HCT116 (cell line): Measurements from ENCODE around the gene TBKBP1.

Experiments used
- ELF1 ChIP-seq: IDR thresholded peaks from 2 replicates; pipeline ENCODE4 v1.6.1; 2012; ENCODE audit warnings: low read depth, borderline replicate concordance
- POLR2AphosphoS5 ChIP-seq: IDR thresholded peaks from 2 replicates; pipeline ENCODE4 v1.6.1; 2011; ENCODE audit warnings: mild to moderate bottlenecking, low read depth, low read length, moderate library complexity
- REST ChIP-seq: IDR thresholded peaks from 2 replicates; pipeline ENCODE4 v1.6.1; 2012; ENCODE audit warnings: low read depth
- TF ChIP-seq, protein P1 (sequence below), 3 experiments: fragments of 200-600 bp in 1 of 3; sonication (generic) in 1 of 3; IDR thresholded peaks in 2 of 3; conservative IDR thresholded peaks in 1 of 3; 2 replicates each; pipeline ENCODE4 v1.5.1; 2012 to 2017; ENCODE audit warnings: low read depth in 2 of 3, low read length in 2 of 3, antibody characterized with exemption in 1 of 3, borderline replicate concordance in 1 of 3, control low read depth in 1 of 3, mild to moderate bottlenecking in 1 of 3, mixed read lengths in 1 of 3, mixed run types in 1 of 3, moderate library complexity in 1 of 3; ENCODE audit not compliant: insufficient read depth in 1 of 3

DNA sequence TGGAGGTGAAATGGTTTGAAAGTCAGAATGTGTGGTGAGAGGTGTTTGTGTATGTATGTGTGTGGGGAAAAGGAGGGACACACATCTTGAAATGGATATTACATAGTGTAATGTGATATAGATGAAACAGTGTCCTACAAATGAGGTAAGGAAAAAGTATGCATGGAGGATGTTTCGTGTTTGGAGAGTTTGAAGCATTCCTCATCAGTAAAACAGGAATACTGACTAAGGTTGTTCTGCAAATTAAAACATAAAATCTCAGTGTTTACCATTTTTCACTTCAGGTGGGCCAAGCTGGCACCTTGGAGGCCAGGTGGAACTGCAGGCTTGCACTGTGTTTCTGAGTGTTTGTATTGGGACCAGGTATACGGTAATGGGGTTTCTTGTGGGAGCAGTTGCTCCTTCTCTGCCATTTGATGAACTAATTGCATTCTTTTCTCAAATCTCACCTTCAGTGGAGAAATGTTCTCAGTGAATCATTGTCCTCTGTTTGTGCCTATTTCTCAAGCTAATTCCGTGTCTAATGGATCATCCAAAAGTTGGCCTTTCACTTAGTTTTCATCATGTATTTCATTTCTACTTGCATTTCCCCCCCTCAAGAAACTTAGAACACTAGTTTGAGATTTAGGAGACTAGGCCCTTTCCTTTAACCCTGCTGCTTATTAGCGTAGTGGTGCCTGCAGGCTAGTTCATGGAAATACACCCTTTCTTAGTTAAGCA, 8.2 kb upstream of the TBKBP1 start:
- TF ChIP-seq POLR2AphosphoS5 (no peak; the same call in 1 of the 2 replicates), REST (no peak), ELF1 (no peak)
- TF ChIP-seq, protein P1, sequence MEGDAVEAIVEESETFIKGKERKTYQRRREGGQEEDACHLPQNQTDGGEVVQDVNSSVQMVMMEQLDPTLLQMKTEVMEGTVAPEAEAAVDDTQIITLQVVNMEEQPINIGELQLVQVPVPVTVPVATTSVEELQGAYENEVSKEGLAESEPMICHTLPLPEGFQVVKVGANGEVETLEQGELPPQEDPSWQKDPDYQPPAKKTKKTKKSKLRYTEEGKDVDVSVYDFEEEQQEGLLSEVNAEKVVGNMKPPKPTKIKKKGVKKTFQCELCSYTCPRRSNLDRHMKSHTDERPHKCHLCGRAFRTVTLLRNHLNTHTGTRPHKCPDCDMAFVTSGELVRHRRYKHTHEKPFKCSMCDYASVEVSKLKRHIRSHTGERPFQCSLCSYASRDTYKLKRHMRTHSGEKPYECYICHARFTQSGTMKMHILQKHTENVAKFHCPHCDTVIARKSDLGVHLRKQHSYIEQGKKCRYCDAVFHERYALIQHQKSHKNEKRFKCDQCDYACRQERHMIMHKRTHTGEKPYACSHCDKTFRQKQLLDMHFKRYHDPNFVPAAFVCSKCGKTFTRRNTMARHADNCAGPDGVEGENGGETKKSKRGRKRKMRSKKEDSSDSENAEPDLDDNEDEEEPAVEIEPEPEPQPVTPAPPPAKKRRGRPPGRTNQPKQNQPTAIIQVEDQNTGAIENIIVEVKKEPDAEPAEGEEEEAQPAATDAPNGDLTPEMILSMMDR (IDR thresholded peaks at IDR 0.05 in 2 of 3, conservative IDR thresholded peaks at IDR 0.05 in 1 of 3; ENCODE audit: borderline replicate concordance in 1 of 3, insufficient read depth in 1 of 3, low read depth in 2 of 3, low read length in 2 of 3): no peak
